Stimulated activated CD8-positive, alpha-beta memory T cell treated with anti-CD3 and anti-CD28 coated beads, Interleukin-7, amount 100 ng/mL, for 48 hours (primary cell): ENCODE data around the gene DLG3.
A peak's percentile ranks its signal among the peaks of the same experiment; 100 is the strongest.
"Not testable (repeated sequence)": the region's sequence is repeated elsewhere in the genome, so short reads cannot be mapped to it uniquely, and the experiment has no call there.

Source experiments
- DNase-seq, 2 donors: peaks; one replicate each; pipeline ENCODE4 v3.0.0-alpha.2; 2020; ENCODE audit warnings: low read depth in 1 of 2; ENCODE audit errors: extremely low read depth in 1 of 2

Gene DLG3

DNA sequence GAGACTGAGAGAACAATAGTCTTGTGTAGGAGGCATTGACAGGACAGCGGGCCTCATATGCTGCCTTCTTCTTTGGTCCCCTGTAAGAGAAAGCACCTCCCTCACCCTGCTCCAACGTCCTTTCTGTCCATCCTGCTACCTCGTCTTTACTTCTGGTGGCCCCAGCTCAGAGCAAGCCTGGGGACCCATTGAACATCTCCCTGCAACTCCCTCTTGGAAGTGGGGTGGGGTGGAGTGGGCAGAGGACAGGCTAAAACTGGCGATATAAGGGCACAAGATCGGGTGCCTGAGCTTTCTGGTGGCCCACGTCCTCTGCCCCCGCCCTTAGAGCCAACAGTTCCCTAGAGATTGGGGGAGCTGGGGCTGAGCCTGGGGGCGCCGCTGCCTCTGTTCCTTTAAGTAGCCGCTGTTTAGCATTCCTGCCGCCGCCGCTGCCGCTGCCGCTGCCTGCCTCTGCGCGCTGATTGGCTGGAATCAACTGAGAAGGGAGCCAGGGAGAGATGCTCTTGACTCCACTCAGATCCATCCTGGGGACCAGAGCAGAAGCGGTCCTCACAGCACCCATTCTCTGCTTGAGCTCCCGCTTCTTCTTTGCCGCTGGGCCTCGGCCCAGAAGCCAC is at the start of gene DLG3:
Gene DLG3 (plus strand): TSS at position 510 of the 620 bp plus-strand sequence. CDS start 367 bp downstream, outside the sequence.
- no peak for DNase-seq

DNA sequence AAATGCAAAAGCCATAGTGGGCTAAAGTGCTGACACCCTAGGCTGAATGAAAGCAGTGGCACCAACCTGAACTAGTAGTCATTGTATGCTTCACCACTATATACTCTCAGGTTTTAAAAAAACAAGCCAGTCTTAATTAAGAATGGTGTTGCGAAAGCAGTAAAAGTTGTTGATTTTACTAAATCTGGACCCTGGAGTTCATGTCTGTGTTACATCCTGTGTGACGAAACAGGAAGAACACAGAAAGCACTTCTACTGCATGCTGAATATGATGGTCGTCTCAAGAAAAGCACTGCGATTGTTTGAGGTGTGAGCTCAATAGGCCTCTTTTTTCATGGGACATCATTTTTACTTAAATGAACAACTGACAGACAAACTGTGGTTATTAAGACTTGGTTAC is 45.7 kb upstream of the DLG3 start:
- DNase-seq = no peak

DNA sequence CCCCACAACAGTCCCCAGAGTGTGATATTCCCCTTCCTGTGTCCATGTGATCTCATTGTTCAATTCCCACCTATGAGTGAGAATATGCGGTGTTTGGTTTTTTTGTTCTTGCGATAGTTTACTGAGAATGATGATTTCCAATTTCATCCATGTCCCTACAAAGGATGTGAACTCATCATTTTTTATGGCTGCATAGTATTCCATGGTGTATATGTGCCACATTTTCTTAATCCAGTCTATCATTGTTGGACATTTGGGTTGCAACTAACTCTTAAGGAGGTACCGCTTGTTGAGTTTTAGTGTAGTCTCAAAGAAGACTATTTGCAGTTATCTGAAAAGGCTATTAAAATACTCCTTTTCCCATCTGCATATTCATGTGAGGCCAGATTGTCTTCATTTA is 44.5 kb upstream of the DLG3 start:
- not testable (repeated sequence) for DNase-seq

DNA sequence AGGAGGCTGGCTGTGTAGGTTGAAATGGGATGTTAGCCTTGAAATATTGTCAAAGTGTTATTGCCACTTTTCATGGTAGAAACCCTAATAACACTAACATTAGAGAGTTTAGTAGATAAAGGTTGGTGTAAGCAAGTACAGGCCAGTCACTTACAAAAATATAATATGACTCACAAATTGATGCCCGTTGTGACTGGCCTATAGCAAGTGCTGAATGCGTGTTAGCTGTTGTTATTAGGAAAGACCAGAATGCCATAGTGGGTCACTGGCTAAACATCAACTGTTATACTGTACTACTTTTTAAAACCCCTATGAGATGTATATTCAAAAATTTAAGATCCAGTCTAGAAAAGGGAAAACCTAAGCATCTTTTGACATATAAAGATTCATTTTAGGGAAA is 41.9 kb upstream of the DLG3 start:
- DNase-seq = no peak

DNA sequence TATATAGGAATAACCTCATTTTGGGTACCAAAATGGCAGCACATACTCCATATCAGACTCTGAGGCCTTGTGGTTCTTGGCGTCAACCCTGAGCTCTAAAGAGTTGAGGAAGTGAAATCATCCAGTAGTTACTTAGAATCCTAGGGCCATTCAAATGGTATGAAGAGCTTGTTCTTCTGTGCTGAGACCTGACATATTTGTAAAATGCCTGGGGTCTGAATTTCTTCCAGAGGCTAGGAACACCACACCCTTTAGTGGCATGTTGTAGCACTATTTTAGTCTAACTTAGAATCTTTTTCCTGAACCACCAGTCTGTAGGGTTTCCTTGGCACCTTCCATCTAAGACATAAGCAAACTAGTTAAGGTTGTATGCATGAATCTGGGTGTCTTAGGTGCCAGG is 39.6 kb upstream of the DLG3 start:
- DNase-seq = no peak

DNA sequence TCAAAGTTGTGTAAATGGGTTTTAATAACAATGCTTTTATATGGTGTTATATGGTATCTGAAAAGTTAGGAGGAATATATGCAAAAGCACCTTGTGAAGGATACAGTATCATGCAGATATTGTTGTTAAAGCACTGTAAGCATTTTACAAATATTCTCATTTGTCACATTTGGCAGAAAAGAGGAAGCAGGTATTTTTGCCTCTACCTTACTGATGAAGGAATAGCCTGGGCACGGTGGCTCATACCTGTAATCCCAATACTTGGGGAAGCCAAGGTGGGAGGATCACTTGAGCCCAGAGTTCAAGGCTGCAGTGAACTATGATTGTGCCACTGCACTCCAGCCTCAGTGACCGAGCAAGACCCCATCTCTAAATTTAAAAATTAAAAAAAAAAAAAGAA is 33.7 kb upstream of the DLG3 start:
- DNase-seq = no peak

DNA sequence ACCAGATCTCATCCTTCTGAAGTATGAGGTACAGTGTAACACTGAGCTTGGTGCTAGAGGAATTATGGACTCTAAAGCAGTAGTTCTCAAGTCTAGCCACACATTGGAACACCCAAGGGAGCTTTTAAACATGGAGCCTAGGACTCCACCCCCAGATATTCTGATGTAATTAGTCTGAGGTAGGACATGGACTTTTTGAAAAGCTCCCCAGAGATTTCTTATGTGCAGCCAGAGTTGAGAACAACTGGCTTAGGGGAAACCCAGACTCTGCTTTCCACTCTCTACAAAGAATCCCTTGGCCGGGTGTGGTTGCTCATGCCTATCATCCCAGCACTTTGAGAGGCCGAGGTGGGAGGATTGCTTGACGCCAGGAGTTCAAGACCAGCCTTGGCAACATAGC is 33.2 kb upstream of the DLG3 start:
- no peak for DNase-seq

DNA sequence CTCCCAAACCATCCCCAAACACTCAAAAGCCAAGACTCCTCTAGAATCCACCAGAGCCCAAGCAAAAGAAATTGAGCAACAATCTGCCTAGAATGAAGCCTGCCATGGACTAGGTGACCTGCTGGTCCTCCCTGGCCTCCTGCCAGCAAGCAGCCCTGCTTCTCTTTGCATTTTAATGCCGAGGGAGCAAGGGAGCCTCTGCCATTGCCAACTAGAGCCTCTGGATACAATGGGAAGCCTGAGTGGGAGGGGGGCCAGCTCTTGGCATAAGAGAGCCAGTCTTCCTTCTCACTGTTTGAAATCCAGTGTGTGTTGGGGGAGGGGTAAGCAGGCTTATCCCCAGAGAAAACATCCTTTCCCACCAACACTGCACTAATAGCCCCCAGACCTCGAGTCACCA is 23.0 kb upstream of the DLG3 start:
- DNase-seq = no peak

DNA sequence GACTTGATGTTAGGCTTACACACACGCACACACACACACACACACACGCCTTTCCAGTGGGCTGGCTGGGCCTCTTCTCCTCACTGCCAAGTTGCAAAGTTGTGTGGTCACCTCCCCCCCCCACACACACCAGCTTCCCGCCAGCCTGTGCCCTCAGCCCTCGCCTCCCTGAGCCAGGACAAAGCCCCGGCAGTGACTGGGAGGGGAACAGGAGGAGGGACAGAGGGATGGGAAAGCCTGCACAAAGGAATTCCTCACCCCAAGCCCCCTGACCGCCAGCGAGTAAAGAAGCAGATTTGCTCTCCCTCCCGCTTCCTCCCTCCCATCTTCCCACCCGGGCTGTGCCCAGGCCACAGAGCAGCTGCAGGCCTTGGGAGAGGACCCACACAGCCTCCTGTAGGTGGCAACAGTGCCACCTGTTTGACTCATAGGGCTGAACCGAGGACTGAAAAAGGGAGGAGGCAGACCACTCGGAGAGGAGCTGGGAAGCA is 21.7 kb upstream of the DLG3 start, which contains the start of gene GDPD2:
Gene GDPD2 (plus strand): TSS at position 464 of the 491 bp plus-strand sequence. CDS start 1,671 bp downstream, outside the sequence.
- DNase-seq = no peak

DNA sequence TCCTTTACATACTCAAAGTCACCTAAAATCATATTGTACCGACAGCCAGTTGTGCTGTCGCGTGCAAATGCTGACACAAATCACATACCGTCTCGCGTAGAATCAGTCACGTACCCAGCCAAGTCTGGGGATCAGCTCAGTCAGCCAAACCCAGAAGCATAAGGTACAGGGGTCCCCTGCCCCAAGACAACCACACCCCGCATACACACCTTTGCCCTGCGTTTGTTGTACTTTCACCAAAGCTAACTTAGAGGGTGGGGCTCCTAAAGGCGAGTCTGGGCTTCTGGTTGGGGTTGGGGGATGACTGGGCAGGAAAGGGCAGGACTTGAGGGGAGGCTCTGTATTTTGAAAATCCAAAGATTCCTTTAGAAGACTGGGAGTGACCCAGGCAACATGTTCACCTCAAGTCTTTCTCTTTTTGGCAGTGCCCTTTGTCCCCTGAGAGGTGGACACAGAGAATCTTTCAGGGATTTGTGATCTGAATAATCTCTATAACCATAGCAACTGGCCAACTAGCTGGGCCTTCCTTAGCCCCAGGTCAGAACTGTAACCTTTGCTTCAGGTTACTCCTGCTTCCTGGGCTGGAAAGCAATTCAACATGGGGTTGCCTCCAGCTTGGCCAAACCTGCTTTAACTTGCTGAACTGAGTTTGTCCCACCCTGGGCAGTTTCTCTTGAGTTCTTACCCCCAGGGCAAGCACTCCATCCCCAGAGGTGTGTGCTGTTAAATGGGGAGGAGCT is 20.5 kb upstream of the DLG3 start:
- DNase-seq = no peak

DNA sequence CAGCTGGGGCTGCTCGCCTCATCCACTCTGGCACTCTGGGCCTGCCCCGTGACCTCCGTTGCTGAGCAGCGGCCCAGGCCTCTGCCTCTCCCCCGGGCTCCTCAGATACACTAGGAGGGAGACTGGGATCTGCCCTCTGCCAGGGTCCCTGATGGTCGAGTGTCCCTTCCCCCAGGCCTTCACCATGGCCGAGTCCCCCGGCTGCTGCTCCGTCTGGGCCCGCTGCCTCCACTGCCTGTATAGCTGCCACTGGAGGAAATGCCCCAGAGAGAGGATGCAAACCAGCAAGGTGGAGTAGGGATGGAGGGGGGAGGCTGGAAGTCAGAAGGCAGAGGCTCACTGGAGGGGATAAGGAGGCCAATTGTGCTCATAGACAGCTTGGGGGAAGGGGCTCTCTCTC is 19.8 kb upstream of the DLG3 start:
- DNase-seq = no peak

DNA sequence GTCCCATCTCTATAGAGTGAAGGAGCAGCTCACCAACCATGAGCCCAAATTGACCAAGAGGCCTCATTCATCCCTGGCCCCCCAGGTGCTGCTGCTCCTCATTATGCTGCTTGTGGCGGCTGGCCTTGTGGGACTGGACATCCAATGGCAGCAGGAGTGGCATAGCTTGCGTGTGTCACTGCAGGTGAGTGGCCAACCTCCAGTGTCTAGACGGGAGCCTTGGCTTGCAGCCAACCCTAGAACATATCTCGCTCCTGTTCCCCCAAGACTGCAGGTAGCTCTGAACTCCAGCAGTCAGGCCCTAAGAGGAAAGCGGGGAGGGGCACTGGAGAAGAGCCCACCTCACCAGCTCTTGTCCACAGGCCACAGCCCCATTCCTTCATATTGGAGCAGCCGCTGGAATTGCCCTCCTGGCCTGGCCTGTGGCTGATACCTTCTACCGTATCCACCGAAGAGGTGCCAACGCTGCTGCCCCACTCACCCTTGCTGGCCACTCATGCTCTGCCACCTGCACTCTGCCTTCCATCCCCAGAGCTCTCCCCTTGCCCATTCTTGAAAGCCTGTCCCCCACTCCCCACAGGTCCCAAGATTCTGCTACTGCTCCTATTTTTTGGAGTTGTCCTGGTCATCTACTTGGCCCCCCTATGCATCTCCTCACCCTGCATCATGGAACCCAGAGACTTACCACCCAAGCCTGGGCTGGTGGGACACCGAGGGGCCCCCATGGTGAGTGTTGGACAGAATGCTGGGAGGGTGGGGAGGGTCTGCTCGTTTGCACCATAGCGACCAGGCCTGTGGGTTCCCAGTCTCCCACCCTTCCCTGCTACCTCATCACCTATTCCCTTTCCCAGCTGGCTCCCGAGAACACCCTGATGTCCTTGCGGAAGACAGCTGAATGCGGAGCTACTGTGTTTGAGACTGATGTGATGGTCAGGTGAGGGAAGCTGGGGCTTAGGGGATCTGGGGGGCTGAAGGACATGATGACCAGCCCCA is 18.1 kb upstream of the DLG3 start:
- no peak for DNase-seq

DNA sequence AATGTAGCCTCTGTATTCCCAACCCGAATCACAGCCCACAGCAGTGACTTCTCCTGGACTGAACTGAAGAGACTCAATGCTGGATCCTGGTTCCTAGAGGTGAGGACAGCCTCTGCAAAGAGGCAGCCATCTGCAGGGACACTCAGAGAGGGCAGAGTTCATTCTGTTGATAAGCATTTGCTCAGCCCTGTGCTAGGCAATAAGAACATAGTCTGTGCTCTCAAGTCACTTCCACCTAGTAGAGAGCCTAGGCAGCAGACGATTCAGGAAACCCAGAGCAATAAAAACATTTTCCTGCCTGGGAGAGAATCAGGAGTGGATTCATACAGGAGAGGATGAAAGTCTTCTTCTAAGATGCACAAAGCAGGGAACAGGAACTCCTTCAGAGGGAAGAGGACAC is 17.3 kb upstream of the DLG3 start:
- no peak for DNase-seq

DNA sequence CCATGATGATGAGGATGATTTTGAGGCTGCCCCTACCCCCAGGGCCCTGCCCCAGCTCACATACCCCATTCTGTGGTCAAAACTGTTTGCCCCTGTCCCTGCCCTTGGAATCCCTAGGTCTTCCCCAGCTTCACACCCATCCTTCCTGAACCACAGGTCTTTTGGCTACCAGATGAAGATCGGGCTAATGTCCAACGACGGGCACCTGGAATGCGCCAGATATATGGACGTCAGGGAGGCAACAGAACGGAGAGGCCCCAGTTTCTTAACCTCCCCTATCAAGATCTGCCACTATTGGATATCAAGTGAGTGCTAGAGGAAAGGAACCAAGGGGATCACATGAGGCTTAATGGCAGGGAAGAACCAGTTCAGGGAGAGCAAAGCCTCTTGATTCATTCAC is 14.9 kb upstream of the DLG3 start:
- no peak for DNase-seq

DNA sequence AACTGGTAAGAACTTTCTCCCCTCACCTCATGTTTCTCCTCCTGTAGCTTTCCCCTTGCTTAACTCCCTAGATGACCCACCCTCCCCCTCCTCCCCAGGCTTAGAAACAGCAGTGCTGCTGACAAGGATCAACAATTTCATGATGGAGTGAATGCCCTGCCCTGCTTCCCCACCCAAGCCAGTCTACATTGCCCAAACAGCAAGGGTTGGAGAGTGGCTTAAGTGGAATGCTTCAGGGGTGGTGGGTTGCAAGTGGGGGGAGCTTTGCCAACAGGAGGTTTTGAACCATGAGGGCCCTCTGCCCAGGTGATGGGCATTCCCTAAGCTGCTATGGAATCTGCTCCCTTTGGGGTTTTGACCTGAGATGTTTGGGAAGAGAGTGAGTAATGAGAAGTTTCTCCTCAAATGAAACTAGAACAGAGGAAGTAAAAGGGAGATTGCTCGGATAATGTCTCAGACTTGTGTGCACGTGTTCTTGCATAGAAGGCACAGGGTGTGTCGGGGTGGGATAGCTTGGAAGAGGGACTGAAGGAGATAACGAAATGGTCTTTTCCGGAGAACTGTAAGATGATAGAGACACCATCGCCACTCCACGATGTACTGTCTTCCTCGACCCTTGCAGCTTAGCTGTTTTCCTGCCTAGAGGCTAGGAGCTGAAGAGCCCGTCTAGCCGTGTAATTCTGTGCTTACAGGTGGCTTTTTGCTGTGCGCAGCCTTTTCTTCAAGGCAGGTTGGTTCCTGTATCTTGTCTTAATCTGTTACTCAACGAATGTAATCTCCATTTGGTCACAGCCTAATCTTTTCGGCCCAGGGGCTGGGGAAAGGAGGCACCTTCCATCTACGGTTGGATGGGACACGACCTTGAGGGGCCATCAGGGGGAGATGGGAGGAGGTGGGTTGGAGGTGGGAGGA is 11.4 kb upstream of the DLG3 start:
- no peak for DNase-seq

DNA sequence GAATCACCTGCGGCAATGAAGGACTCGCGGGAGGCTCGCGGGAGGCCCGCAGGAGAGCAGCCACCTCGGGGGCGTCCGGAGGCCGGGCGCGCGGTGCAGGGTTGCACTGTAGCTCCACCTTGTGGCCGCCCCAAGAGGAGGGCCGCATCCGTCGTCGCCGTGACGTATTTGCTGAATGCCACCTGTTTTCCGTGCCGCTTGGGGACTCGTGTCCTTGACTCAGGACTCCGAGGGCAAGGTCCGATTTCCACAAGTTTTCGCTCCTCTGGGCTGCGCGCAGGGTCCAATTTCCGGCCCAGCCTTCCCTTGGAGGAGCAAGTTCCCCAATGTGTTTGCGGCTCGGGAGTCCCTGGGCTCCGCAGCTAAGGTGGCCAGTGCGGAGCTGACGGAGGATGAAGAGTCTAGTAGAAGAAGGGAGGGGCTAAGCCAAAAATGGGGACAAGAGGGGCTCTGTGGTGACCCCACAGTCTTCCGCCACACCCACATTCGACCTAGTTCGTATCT is 10.7 kb upstream of the DLG3 start:
- peak; percentile 45 to 52 for DNase-seq

DNA sequence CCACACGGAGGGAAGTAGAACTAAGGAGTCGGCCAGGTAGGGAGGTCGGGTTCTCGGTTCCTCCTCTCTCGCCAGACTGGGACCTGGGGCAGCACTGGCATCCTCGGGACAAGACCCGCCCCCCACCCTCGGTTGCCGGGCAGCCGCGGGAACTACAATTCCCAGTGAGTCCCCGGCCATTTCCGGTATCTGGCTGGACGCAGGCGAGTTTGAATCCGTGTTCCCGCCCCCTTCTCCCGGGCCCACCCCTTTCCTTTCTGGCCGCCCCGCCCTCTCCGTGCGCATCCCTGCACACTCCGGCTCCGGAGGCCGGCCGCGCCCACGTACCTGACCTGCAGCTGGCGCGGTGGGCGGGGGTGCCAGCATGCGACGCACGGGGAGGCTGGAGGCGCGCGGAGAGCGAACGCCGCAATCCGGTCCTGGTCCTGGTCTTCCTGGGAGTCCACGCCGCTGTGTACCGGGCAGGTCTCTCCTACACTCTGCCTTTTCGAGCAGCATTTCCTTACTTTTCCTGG is 10.2 kb upstream of the DLG3 start:
- DNase-seq = peak; percentile 47 to 60

DNA sequence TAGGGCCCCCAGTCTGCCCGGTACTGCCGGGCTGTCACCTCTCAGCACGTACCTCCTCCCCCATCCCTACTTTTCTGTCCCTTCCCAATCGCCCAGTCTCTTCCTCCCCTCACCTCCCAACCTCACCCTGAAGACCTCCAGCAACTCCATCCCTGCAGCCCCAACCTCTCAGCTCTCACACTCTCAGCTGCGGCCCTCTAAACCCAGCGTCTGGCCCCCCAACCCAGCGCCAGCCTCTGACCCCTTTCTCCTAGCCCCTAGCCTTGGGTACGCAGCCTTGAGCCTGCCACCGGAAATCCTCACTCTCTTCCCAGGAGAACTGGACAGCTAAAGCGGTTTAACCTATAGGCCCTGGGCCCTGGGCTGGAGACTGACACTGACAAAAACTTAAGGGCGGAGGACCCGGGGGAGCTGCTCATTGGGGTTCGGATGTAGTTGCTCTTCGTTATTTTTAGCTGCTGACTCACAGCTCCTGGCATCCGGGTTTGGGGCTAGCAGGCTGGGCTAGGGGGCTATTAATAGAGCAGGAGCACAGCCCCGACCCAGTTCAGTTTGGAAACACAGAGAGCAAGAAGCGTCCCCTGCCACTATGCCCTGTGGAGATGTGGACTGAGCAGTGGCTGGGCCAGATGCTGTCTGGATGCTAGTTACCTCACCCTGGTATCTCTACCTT is 9.6 kb upstream of the DLG3 start:
- DNase-seq = no peak

DNA sequence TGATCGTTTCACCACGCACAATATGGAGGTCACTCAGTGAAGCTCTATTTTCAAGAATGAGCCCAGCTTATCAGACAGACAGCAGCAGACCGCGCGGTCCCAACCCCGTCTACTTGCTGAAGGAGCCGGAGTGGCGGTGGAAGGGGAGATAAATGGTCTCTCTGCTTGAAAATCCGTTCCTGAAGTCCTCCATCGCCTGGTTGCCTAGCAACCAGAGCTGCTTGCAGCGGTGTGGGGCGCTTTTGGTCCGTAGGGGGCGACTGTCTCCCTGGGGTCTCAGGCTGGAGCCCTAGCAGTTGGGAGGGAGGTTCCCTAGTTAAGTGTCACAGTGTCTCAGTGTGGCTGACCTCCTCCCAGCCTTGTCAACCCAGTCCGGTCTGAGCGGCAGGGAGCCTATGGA is 8.3 kb upstream of the DLG3 start:
- no peak for DNase-seq
